GM12873 (cell line): Measurements from ENCODE around the gene ARHGAP5.

Experiments
- CTCF ChIP-seq: IDR thresholded peaks from 2 replicates; pipeline ENCODE4 v1.5.1; 2012; ENCODE audit warnings: low read depth, mild to moderate bottlenecking, moderate library complexity, low read length, control low read depth; ENCODE audit not compliant: insufficient read depth; ENCODE audit errors: missing control alignments

ARHGAP5 gene

GRCh38 chr14:32121536-32121935 lies 44.4 kb downstream of the ARHGAP5 start:
- no peak for TF ChIP-seq CTCF

GRCh38 chr14:32121948-32122347 lies 44.8 kb downstream of the ARHGAP5 start:
- no peak for TF ChIP-seq CTCF

GRCh38 chr14:32128703-32129102 lies 51.6 kb downstream of the ARHGAP5 start:
- no peak for TF ChIP-seq CTCF

- TF ChIP-seq CTCF: no peak
These were observed 52.0 kb downstream of the ARHGAP5 start for GRCh38 chr14:32129124-32129523.

GRCh38 chr14:32134448-32135097 lies 57.5 kb downstream of the ARHGAP5 start:
- TF ChIP-seq CTCF: no peak

- no peak for TF ChIP-seq CTCF
These were observed 59.1 kb downstream of the ARHGAP5 start for GRCh38 chr14:32136027-32136825.

- TF ChIP-seq CTCF: no peak
These were observed 60.2 kb downstream of the ARHGAP5 start for GRCh38 chr14:32137313-32137712.
